Fibroblast of mammary gland (primary cell): ENCODE measurements around the gene RTTN.

Source experiments
- DNase-seq: peaks from one replicate; pipeline ENCODE4 v3.0.0-alpha.2; 2010; ENCODE audit warnings: low read depth
- H3K4me3 ChIP-seq: 2 replicates; pipeline ENCODE4 v1.5.1; 2011; ENCODE audit warnings: low read depth, mild to moderate bottlenecking, low read length, moderate library complexity; ENCODE audit not compliant: control insufficient read depth
- TF ChIP-seq, protein P1 (sequence below): conservative IDR thresholded peaks from 2 replicates; pipeline ENCODE4 v1.5.1; 2011; ENCODE audit warnings: low read depth, low read length, inconsistent platforms; ENCODE audit not compliant: control insufficient read depth, insufficient read depth

Gene RTTN

DNA sequence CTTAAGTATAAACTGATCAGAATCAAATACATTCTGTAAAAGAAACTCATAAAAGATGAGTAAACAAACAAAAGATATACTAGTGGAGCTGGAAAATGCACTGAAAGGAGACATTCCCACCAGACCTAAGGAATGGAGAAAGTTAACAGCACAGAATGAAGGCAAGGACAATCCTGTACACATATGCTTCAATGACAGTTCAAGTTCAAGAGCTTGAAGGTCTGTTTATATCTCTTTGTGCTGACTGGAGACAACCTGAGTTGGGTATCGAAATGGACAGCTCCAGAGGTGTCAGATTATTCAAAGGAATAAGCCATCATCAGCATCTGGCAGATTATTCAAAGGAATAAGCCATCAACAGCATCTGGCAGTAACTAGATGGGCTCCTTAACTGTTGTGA is 184.0 kb downstream of the RTTN start:
- no peak for DNase-seq
- H3K4me3 ChIP-seq = no peak overlapping the region
- TF ChIP-seq, protein P1, sequence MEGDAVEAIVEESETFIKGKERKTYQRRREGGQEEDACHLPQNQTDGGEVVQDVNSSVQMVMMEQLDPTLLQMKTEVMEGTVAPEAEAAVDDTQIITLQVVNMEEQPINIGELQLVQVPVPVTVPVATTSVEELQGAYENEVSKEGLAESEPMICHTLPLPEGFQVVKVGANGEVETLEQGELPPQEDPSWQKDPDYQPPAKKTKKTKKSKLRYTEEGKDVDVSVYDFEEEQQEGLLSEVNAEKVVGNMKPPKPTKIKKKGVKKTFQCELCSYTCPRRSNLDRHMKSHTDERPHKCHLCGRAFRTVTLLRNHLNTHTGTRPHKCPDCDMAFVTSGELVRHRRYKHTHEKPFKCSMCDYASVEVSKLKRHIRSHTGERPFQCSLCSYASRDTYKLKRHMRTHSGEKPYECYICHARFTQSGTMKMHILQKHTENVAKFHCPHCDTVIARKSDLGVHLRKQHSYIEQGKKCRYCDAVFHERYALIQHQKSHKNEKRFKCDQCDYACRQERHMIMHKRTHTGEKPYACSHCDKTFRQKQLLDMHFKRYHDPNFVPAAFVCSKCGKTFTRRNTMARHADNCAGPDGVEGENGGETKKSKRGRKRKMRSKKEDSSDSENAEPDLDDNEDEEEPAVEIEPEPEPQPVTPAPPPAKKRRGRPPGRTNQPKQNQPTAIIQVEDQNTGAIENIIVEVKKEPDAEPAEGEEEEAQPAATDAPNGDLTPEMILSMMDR = no peak

DNA sequence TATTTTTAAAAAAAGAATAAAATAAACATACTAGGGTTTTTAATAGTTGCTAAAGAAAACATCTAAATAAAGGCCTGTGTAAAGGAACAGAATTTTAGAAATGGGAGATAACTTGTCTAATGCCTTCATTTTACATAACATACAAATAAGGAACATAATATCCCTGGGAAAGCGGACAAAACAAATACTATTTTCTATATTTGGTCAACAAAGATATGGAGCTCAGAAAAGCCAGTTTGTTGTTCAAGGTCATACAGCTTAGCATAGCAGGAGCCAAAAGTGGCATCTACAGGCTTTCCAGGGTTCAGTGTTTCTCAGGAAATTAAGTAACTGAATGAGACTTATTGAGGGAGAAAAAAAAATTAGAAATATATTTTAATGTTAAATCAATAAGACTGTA is 184.4 kb downstream of the RTTN start:
- no peak for DNase-seq
- no peak overlapping the region for H3K4me3 ChIP-seq
- TF ChIP-seq, protein P1 = no peak

DNA sequence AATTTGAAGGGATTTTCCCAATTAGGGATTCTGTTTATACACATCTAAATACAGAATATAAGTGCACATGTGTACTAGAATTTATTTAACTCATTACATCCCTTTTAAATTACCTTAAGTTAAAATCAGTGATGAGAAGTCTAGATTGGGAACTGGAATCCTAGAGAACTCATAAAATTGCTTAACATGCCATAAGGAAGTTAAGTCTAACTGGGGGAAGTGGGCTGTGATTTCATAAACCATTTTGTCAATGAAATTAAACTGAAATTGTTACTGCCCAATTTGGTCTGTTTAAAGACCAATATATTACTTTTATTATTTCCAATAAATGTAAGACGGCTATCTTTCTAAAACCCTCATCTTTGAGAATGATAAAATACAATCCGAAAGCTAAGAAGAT is 185.5 kb downstream of the RTTN start:
- TF ChIP-seq, protein P1 = no peak
- DNase-seq = no peak
- H3K4me3 ChIP-seq = no peak overlapping the region

DNA sequence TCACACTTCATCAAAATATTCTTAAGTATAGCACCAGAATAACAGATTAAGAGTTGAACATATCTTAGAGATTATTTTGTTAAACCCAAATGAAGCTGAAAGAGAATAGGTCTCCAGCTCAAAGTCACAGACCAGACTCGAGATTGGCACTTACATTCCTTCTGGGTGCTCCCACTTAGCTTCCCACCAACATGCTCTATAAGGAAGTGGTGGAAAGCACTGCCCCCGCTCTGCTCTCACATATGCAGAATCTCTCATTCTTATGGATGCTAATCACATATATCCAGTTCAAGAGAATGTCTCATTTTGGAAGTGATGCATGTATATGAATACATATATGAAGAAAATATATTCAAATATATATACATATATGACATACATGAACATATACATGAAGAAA is 186.4 kb downstream of the RTTN start:
- DNase-seq = no peak
- no peak overlapping the region for H3K4me3 ChIP-seq
- TF ChIP-seq, protein P1 = no peak

DNA sequence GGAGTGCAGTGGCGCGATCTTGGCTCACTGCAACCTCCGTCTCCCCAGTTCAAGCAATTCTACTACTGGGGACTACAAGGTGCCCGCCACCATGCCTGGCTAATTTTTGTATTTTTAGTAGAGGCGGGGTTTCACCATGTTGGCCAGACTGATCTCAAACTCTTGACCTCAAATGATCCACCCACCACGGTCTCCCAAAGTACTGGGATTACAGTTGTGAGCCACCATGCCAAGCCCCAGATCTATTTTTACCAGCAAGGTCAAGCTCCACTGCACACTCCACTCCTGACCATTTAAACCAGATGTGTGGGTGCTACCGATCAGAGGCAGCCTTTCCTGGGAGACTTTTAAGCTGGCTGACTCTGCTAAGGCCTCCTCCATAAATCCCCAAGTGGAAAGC is 190.4 kb downstream of the RTTN start:
- DNase-seq = peak; percentile 3
- TF ChIP-seq, protein P1 = no peak

DNA sequence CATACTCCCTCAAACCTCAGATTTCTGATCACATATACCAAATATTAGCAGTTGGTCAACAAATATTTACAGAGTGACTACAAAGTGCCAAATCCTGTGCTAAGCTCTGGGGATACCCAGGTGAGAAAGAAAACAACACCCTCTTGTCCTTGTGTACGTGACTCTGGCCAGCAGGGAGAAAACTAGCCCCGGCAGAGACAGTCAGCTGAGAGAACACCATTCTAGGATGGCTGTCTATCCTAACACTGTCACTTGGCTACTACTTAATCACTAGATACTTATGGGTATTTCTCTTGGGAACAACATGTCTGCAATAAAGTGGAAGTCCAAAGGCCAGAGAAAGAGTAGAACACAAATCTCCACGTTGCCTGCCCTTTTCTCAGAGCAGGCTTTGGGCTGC is 199.9 kb downstream of the RTTN start:
- no peak overlapping the region for H3K4me3 ChIP-seq
- TF ChIP-seq, protein P1 = no peak
- DNase-seq = no peak

More for the DNA sequence above, 190.4 kb downstream of the RTTN start:
- H3K4me3 ChIP-seq = no peak overlapping the region

DNA sequence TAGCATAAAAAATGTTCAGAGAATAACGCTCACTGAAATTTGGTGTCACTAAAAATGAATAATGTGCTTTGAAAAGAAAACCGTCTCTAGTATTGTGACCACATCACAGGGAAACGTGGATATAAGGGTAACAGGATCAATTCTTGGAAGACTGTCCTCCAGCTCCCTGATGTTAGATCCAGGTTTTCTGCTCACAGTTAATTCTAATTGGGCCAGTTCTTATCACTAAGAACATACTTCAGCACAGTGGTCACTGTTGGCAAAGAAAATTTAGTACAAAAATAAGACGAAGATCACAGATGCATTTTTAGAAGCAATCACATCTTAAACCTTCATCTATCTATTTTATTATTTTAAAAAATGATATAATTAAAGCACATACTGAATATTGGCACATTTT is 200.8 kb downstream of the RTTN start:
- DNase-seq = no peak
- H3K4me3 ChIP-seq = no peak overlapping the region

More for the DNA sequence above, 200.8 kb downstream of the RTTN start:
- TF ChIP-seq, protein P1 = no peak
